HG03457 (cell line): ENCODE measurements around the gene ARFIP1.

Source experiments
- ATAC-seq: cut with Tn5 transposase; IDR thresholded peaks from one replicate; pipeline ENCODE4 v1.9.1; 2021; ENCODE audit warnings: moderate number of reproducible peaks; ENCODE audit not compliant: unreplicated experiment

ARFIP1 gene

DNA sequence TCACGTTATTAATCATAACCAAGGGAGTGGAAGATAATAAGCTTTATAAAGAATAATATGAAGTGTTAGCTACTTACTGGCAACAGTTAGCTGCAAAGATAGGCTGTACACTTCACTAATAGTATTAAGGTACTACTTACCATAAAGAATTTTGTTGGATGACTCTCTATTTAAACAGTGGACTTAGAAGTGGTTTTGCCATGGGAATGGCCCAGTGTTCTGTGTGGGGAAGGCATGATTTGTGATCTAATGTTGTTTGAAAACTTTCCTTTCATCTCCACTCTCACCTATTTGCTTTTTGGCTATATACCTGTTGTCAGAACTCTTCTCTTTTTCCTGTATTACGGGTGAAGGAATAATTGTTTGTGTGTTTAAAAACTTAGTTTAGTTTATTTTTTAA, 179.3 kb downstream of the ARFIP1 start:
- ATAC-seq, result no peak

DNA sequence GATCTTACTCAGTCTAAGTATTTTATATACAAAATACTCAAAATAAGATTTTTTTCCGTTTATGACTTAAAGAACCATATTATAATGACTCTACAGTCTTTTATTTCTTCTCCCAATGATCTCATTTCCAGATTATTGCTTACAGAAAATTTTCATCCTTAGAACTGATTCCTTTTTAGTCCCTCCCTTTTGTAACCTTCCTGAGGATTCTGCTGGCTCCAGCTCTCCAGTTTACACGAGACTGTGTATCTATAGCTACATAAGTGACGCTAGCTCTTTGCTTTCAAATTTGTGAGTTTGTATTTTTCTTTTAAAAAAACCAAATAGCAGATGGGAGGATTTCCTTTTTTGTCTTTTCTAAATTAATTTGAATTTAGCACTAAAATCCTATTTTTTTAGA, 180.3 kb downstream of the ARFIP1 start:
- ATAC-seq, result no peak

DNA sequence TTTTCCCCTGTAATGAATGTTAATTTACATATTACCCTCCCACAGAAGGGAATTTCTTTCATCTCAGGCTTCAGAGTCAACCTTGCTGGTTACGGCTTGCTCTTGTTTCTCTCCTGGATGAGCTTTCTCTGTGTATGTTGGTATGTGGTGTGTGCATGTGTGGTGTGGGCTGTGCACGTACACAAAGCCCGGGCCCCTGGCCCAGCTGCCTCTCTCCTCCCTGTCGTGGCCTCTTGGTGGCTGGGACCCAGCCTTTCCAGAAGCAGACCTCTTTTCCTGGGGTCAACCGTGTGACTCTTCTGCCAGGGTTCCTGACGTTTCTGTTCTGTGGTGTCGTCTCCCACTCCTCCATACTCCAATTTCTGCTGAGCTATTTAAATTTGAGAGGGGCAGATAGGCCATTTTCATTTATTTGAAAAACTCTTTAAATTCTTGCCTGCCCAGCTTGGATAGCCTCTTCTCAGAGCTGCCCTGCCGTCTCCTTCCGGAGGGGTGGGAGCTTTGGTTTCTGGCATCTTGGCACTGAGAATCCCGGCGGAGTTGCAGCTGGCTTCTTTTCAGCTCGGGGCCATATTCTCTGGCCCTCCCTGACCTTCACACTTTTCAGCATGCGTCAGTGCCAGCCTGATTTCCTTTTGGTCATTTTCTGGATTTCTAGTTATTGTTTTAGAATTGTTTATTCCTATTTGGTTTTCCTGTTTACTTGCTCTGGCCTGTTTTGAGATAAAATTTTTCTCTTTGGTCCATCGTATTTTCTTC, 181.4 kb downstream of the ARFIP1 start:
- ATAC-seq, result no peak

GRCh38 chr4:152961773-152962115, 182.0 kb downstream of the ARFIP1 start:
- ATAC-seq, result no peak
